Stomach (tissue), 4 donors: ENCODE data around the gene MEGF6.

Experiments used
- POLR2A ChIP-seq, 4 donors: fragments of 450-650 bp; IDR thresholded peaks; one replicate each; pipeline ENCODE4 v1.6.1; 2016; ENCODE audit warnings: antibody characterized with exemption in 4 of 4, control low read depth in 2 of 4, mild to moderate bottlenecking in 1 of 4, moderate library complexity in 1 of 4
- POLR2AphosphoS5 ChIP-seq, 3 donors: sonication (generic); formaldehyde crosslinking; IDR thresholded peaks; one replicate each; pipeline ENCODE4 v1.6.1; 2016; ENCODE audit warnings: antibody characterized with exemption in 3 of 3

- TF ChIP-seq POLR2AphosphoS5 (IDR thresholded peaks at IDR 0.05): peak in 2 of 3 donors; percentile 56 to 70
- no peak for TF ChIP-seq POLR2A (IDR thresholded peaks at IDR 0.05)
These were observed 151.2 kb downstream of the MEGF6 start for GRCh38 chr1:3459940-3460671.
